ENCODE measurements around the gene PPARD. TPM values are rescaled to one million over a fixed set of nuclear protein-coding genes. Genes with fewer than 3 reads are reported as not detected.

PPARD gene
- total RNA-seq, 1 experiment from 2014 or later = 26.8 TPM

GRCh38 chr6:35359744-35360348, 17.5 kb downstream of the PPARD start:
- no peak for TF ChIP-seq CTCF (IDR thresholded peaks at IDR 0.05; ENCODE audit: unreplicated experiment)
- Mint-ChIP-seq H3K4me3 (ENCODE audit: low read depth, unreplicated experiment) (no peak overlapping the region), H3K36me3 (ENCODE audit: insufficient read depth, unreplicated experiment) (no peaks in the 10 kb centered on the region), H3K9me3 (ENCODE audit: low read depth, unreplicated experiment) (no peaks in the 10 kb centered on the region), H3K4me1 (ENCODE audit: low read depth, unreplicated experiment) (peaks cover 21% of the 10 kb centered on the region), H3K27ac (ENCODE audit: unreplicated experiment) (peak overlapping the region; percentile 12), H3K27me3 (ENCODE audit: unreplicated experiment) (no peaks in the 10 kb centered on the region)
- intact Hi-C loops (cut with micrococcal nuclease; ENCODE audit: unreplicated experiment) = no loop called here
- CTCF ChIA-PET = no interaction called here
- peak; percentile 10 for DNase-seq
- BruUV-seq (replicated peaks) = no TSS peak

- no TSS peak for BruUV-seq (replicated peaks)
- intact Hi-C loops (cut with micrococcal nuclease; ENCODE audit: unreplicated experiment) = no loop called here
These were observed 18.2 kb downstream of the PPARD start for GRCh38 chr6:35360349-35361138.

GRCh38 chr6:35362200-35362599, 19.8 kb downstream of the PPARD start:
- CTCF ChIA-PET = no interaction called here
- no TSS peak for BruUV-seq (replicated peaks)

More at GRCh38 chr6:35360349-35361138, 18.2 kb downstream of the PPARD start:
- no peak for TF ChIP-seq CTCF (IDR thresholded peaks at IDR 0.05; ENCODE audit: unreplicated experiment)
- CTCF ChIA-PET = no interaction called here
- Mint-ChIP-seq H3K27ac (ENCODE audit: unreplicated experiment) (no peak overlapping the region), H3K9me3 (ENCODE audit: low read depth, unreplicated experiment) (no peaks in the 10 kb centered on the region), H3K4me3 (ENCODE audit: low read depth, unreplicated experiment) (no peak overlapping the region), H3K27me3 (ENCODE audit: unreplicated experiment) (no peaks in the 10 kb centered on the region), H3K4me1 (ENCODE audit: low read depth, unreplicated experiment) (peaks cover 21% of the 10 kb centered on the region), H3K36me3 (ENCODE audit: insufficient read depth, unreplicated experiment) (no peaks in the 10 kb centered on the region)
- DNase-seq = no peak

GRCh38 chr6:35363293-35363750, 21.0 kb downstream of the PPARD start:
- Mint-ChIP-seq H3K4me3 (ENCODE audit: low read depth, unreplicated experiment) (no peak overlapping the region), H3K36me3 (ENCODE audit: insufficient read depth, unreplicated experiment) (no peaks in the 10 kb centered on the region), H3K9me3 (ENCODE audit: low read depth, unreplicated experiment) (no peaks in the 10 kb centered on the region), H3K4me1 (ENCODE audit: low read depth, unreplicated experiment) (peaks cover 21% of the 10 kb centered on the region), H3K27ac (ENCODE audit: unreplicated experiment) (no peak overlapping the region), H3K27me3 (ENCODE audit: unreplicated experiment) (no peaks in the 10 kb centered on the region)
- CTCF ChIA-PET = interaction anchor here (1.3 kb wide), 1 partner anchor 11 kb away, joined by 3 read pairs; no protein-coding TSS in a partner anchor
- intact Hi-C loops (cut with micrococcal nuclease; ENCODE audit: unreplicated experiment) = no loop called here
- DNase-seq = no peak
- no TSS peak for BruUV-seq (replicated peaks)
- no peak for TF ChIP-seq CTCF (IDR thresholded peaks at IDR 0.05; ENCODE audit: unreplicated experiment)

More at GRCh38 chr6:35362200-35362599, 19.8 kb downstream of the PPARD start:
- intact Hi-C loops (cut with micrococcal nuclease; ENCODE audit: unreplicated experiment) = no loop called here
- H3K4me1 Mint-ChIP-seq (ENCODE audit: low read depth, unreplicated experiment) = peaks cover 21% of the 10 kb centered on the region
- no peak for DNase-seq
- H3K9me3 Mint-ChIP-seq (ENCODE audit: low read depth, unreplicated experiment) = no peaks in the 10 kb centered on the region
- no peaks in the 10 kb centered on the region for H3K36me3 Mint-ChIP-seq (ENCODE audit: insufficient read depth, unreplicated experiment)
- H3K27ac Mint-ChIP-seq (ENCODE audit: unreplicated experiment) = no peak overlapping the region
- no peak overlapping the region for H3K4me3 Mint-ChIP-seq (ENCODE audit: low read depth, unreplicated experiment)
- no peaks in the 10 kb centered on the region for H3K27me3 Mint-ChIP-seq (ENCODE audit: unreplicated experiment)
- TF ChIP-seq CTCF (IDR thresholded peaks at IDR 0.05; ENCODE audit: unreplicated experiment) = no peak

Measured in Calu3 (cell line).